Measurements from ENCODE around the gene ALDH2.
"Not testable (repeated sequence)": the region's sequence is repeated elsewhere in the genome, so short reads cannot be mapped to it uniquely, and the experiment has no call there.

Gene ALDH2

GRCh38 chr12:111757361-111758119 is 9.2 kb upstream of the ALDH2 start:
- FAIRE-seq (peak; percentile 94), DNase-seq (ENCODE audit: insufficient read length, low spot score) (peak; percentile 52)

- FAIRE-seq = no peak
- no peak for DNase-seq (ENCODE audit: insufficient read length, low spot score)
Measured at GRCh38 chr12:111758120-111758561, 8.6 kb upstream of the ALDH2 start.

- FAIRE-seq (no peak), DNase-seq (ENCODE audit: insufficient read length, low spot score) (no peak)
Measured at GRCh38 chr12:111759271-111759670, 7.5 kb upstream of the ALDH2 start.

- DNase-seq (ENCODE audit: insufficient read length, low spot score) = no peak
- FAIRE-seq = no peak
Measured at GRCh38 chr12:111759991-111760390, 6.7 kb upstream of the ALDH2 start.

- FAIRE-seq (peak; percentile 80), DNase-seq (ENCODE audit: insufficient read length, low spot score) (no peak)
Measured at GRCh38 chr12:111761099-111761498, 5.6 kb upstream of the ALDH2 start.

- DNase-seq (ENCODE audit: insufficient read length, low spot score) (no peak), FAIRE-seq (peak; percentile 95)
Measured at GRCh38 chr12:111761706-111762105, 5.0 kb upstream of the ALDH2 start.

GRCh38 chr12:111763552-111763951 is 3.2 kb upstream of the ALDH2 start:
- not testable (repeated sequence) for FAIRE-seq; DNase-seq (ENCODE audit: insufficient read length, low spot score)

GRCh38 chr12:111764120-111764821 is 2.5 kb upstream of the ALDH2 start:
- FAIRE-seq = peak; percentile 88
- no peak for DNase-seq (ENCODE audit: insufficient read length, low spot score)

- DNase-seq (ENCODE audit: insufficient read length, low spot score) = no peak
- FAIRE-seq = no peak
Measured at GRCh38 chr12:111767362-111768158, 827 bp downstream of the ALDH2 start.

- FAIRE-seq = no peak
- no peak for DNase-seq (ENCODE audit: insufficient read length, low spot score)
Measured at GRCh38 chr12:111768159-111768895, 1.6 kb downstream of the ALDH2 start.

GRCh38 chr12:111769599-111769998 is 2.9 kb downstream of the ALDH2 start:
- FAIRE-seq (no peak), DNase-seq (ENCODE audit: insufficient read length, low spot score) (no peak)

- FAIRE-seq (peak; percentile 84), DNase-seq (ENCODE audit: insufficient read length, low spot score) (no peak)
Measured at GRCh38 chr12:111773801-111774551, 7.2 kb downstream of the ALDH2 start.

GRCh38 chr12:111775205-111776193 is 8.8 kb downstream of the ALDH2 start:
- FAIRE-seq = peak; percentile 82
- peak; percentile 48 for DNase-seq (ENCODE audit: insufficient read length, low spot score)

- DNase-seq (ENCODE audit: insufficient read length, low spot score) (no peak), FAIRE-seq (no peak)
Measured at GRCh38 chr12:111776836-111777344, 10.2 kb downstream of the ALDH2 start.

- DNase-seq (ENCODE audit: insufficient read length, low spot score) (no peak), FAIRE-seq (peak; percentile 94)
Measured at GRCh38 chr12:111777345-111778045, 10.8 kb downstream of the ALDH2 start.

GRCh38 chr12:111780166-111780565 is 13.4 kb downstream of the ALDH2 start:
- DNase-seq (ENCODE audit: insufficient read length, low spot score) (no peak), FAIRE-seq (no peak)

GRCh38 chr12:111780615-111781014 is 13.9 kb downstream of the ALDH2 start:
- no peak for DNase-seq (ENCODE audit: insufficient read length, low spot score)
- no peak for FAIRE-seq

Measured in GM19239 (cell line).